ENCODE data around the gene ABHD1.
A peak's percentile ranks its signal among the peaks of the same experiment; 100 is the strongest.

The ABHD1 gene

GRCh38 chr2:27086724-27087593 lies 36.7 kb upstream of the ABHD1 start, which contains the start of gene KHK:
TSS of gene KHK (plus strand) at chr2:27086772. CDS start at chr2:27087260, 488 bp downstream.
- peak; percentile 29 for DNase-seq
- peak; percentile 5 for ATAC-seq

GRCh38 chr2:27087823-27088410 lies 35.7 kb upstream of the ABHD1 start:
- no peak for DNase-seq
- ATAC-seq, result no peak

GRCh38 chr2:27088634-27089033 lies 35.0 kb upstream of the ABHD1 start:
- ATAC-seq (no peak), DNase-seq (no peak)

GRCh38 chr2:27089111-27089954 lies 34.3 kb upstream of the ABHD1 start:
- no peak for DNase-seq
- ATAC-seq, result no peak

- no peak for DNase-seq
- ATAC-seq, result no peak
Measured at GRCh38 chr2:27091746-27092695, 31.6 kb upstream of the ABHD1 start.

- ATAC-seq (no peak), DNase-seq (no peak)
Measured at GRCh38 chr2:27092696-27093429, 30.8 kb upstream of the ABHD1 start.

GRCh38 chr2:27093430-27094352 lies 29.9 kb upstream of the ABHD1 start:
- DNase-seq (no peak), ATAC-seq (no peak)

GRCh38 chr2:27094353-27094984 lies 29.1 kb upstream of the ABHD1 start:
- DNase-seq (no peak), ATAC-seq (no peak)

GRCh38 chr2:27095427-27095744 lies 28.2 kb upstream of the ABHD1 start:
- ATAC-seq, result no peak

GRCh38 chr2:27095745-27096651 lies 27.6 kb upstream of the ABHD1 start:
- peak; percentile 49 for DNase-seq
- peak; percentile 80 for ATAC-seq

More at GRCh38 chr2:27095427-27095744, 28.2 kb upstream of the ABHD1 start:
- no peak for DNase-seq

GRCh38 chr2:27096748-27097297 lies 26.8 kb upstream of the ABHD1 start:
- DNase-seq (no peak), ATAC-seq (no peak)

- ATAC-seq (no peak), DNase-seq (no peak)
Measured at GRCh38 chr2:27097341-27097740, 26.3 kb upstream of the ABHD1 start.

- no peak for DNase-seq
- no peak for ATAC-seq
Measured at GRCh38 chr2:27099334-27099955, 24.2 kb upstream of the ABHD1 start.

- no peak for ATAC-seq
- no peak for DNase-seq
Measured at GRCh38 chr2:27100036-27100435, 23.6 kb upstream of the ABHD1 start.

GRCh38 chr2:27102329-27102728 lies 21.3 kb upstream of the ABHD1 start:
- no peak for ATAC-seq
- no peak for DNase-seq

- ATAC-seq, result no peak
- no peak for DNase-seq
Measured at GRCh38 chr2:27105981-27106380, 17.6 kb upstream of the ABHD1 start.

GRCh38 chr2:27108221-27108620 lies 15.4 kb upstream of the ABHD1 start:
- DNase-seq (no peak), ATAC-seq (no peak)

Measured in stimulated activated naive CD8-positive, alpha-beta T cell treated with anti-CD3 and anti-CD28 coated beads, Interleukin-15, Interleukin-2, amounts not matched to agents 100 U/mL and 50 U/mL, for 24 hours (primary cell).